IgD-negative memory B cell (primary cell): Measurements from ENCODE around the gene KCNIP1. TPM values are rescaled to one million over a fixed set of nuclear protein-coding genes. Genes with fewer than 3 reads are reported as not detected.
A peak's percentile ranks its signal among the peaks of the same experiment; 100 is the strongest.

Experiments
- H3K27ac Mint-ChIP-seq, 3 donors: one replicate each; pipeline ENCODE4 v1.8.0; 2020 to 2022; ENCODE audit warnings: mild to moderate bottlenecking in 3 of 3, mixed read lengths in 3 of 3, moderate library complexity in 1 of 3
- H3K27me3 Mint-ChIP-seq: one replicate; pipeline ENCODE4 v1.8.0; 2021; ENCODE audit warnings: mixed read lengths
- H3K36me3 Mint-ChIP-seq: one replicate; pipeline ENCODE4 v1.8.0; 2020; ENCODE audit warnings: mild to moderate bottlenecking, mixed read lengths
- H3K4me1 Mint-ChIP-seq, 3 donors: one replicate each; pipeline ENCODE4 v1.8.0; 2020 to 2022; ENCODE audit warnings: mixed read lengths in 3 of 3, mild to moderate bottlenecking in 1 of 3
- H3K4me3 Mint-ChIP-seq, 4 donors: one replicate each; pipeline ENCODE4 v1.8.0; 2020 to 2022; ENCODE audit warnings: mild to moderate bottlenecking in 4 of 4, mixed read lengths in 4 of 4, moderate library complexity in 3 of 4
- H3K9me3 Mint-ChIP-seq, 3 donors: one replicate each; pipeline ENCODE4 v1.8.0; 2020 to 2021; ENCODE audit warnings: mixed read lengths in 3 of 3, mild to moderate bottlenecking in 1 of 3
- polyA plus RNA-seq: library from polyadenylated mRNA; unstranded; fragments of 300-500 nt; fragmentation: Illumina TruSeq; gene quantifications from one replicate; pipeline ENCODE4 v1.2.3, GENCODE V29; 2021

The KCNIP1 gene
- polyA plus RNA-seq, 1 donor from 2014 or later, result not detected

DNA sequence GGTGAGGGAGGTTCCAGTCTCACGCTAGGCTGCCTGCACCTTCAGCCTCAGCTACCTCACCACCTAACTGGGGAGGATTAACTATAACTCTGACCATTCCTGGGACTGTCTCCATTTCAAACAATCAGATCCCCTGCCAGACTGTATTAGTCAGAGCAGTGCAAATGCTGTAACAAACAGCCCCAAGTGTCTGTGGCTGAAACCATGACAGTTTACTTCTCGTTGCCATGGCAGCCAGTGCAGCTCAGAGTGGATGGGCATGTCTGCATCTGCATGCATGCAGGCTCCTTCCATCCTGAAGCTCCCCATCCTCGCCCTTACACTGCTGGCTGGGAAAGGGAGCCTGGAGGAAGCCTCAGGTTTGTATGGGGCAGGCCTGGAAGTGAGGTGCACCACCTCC, 86.7 kb downstream of the KCNIP1 start:
- peaks cover 10% of the 10 kb centered on the region for H3K27me3 Mint-ChIP-seq
- no peaks in the 10 kb centered on the region for H3K4me1 Mint-ChIP-seq
- no peaks in the 10 kb centered on the region for H3K36me3 Mint-ChIP-seq
- no peak overlapping the region for H3K27ac Mint-ChIP-seq
- no peak overlapping the region for H3K4me3 Mint-ChIP-seq
- peaks cover 0 to 7% (median 2%) of the 10 kb centered on the region in 3 donors for H3K9me3 Mint-ChIP-seq

DNA sequence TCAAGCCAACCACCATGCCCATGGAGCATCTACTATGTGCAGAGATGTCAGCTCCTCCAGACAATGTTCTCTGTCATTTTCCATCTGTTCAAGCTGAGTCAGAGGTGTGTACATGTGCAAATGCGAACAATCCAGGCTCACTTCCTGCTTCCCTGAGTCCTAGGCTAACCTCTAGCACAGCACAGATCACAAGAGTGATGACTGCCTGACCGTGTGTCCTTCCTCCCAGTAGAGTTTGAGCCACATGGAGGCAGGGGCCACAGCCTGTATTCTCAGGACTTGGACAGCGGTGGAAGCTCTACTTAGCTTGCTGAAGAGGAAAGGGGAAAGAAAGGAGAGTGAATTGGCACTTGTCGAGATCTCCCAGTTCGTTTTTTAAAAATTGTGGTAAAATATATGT, 87.2 kb downstream of the KCNIP1 start:
- Mint-ChIP-seq H3K9me3 (peaks cover 0 to 7% (median 2%) of the 10 kb centered on the region in 3 donors), H3K27ac (no peak overlapping the region)

DNA sequence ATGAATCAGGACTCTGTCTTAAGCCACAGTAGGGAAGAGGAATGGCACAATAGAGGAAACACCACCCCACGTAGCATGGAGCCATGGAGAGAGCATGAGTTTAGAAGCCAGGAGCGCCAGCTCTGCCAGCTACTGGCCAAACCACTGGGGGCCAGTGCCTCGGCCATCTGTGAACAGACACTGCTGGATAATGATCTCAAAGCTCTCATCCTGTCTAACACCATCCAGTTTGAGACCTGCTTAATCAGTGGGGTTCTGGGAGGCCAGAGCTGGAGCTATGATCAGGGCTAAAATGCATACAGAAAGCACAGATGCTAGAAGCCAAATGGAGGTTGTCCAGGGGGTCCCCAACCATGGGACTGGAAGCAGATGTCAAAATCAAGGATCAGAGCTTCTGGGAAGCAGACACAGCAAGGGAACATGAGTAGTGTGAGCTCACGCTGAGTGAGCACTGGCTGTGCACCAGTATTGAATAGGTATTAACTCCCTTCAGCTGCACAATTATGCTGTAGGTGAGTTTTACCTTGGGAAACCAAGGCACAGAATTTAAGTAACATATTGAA, 92.7 kb downstream of the KCNIP1 start:
- Mint-ChIP-seq H3K27me3 (peaks cover 30% of the 10 kb centered on the region), H3K4me1 (no peaks in the 10 kb centered on the region), H3K9me3 (peaks cover 0 to 2% (median 0%) of the 10 kb centered on the region in 3 donors), H3K36me3 (no peaks in the 10 kb centered on the region), H3K27ac (no peak overlapping the region), H3K4me3 (no peak overlapping the region)

More for the DNA sequence above, 87.2 kb downstream of the KCNIP1 start:
- Mint-ChIP-seq H3K27me3 (peaks cover 11% of the 10 kb centered on the region), H3K36me3 (no peaks in the 10 kb centered on the region), H3K4me1 (no peaks in the 10 kb centered on the region), H3K4me3 (no peak overlapping the region)

DNA sequence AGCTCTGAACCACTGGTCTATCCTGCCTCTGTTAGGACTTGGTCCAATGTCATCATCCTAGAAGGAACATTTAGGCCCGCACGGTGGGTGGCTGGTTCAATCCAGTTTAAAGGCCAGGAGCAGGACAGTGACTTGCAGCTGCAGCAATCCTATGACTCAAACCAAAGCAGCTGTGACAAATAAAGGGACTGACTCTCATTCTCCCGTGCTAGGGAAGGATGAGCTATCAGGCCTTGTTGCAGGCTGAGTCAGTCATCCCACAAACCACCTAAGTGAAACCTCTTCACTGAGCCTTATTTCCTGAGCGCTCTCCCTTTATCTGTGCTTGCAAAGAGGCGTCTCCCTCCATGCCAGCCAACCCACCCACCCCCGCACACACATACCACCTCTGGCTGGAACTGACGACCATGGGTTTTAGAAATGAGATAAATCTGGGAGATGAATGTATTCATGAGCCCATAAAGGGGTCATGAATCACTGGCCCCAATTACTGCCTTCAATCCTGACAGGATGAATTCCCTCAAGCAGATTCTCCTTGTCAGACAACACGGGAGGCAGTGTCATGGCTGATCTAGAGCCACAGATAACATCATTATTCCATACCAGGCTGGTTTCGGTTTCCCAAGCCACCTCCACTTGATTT, 93.4 kb downstream of the KCNIP1 start:
- Mint-ChIP-seq H3K27me3 (peaks cover 30% of the 10 kb centered on the region), H3K36me3 (no peaks in the 10 kb centered on the region), H3K4me3 (no peak overlapping the region), H3K27ac (no peak overlapping the region), H3K9me3 (peaks cover 0 to 2% (median 0%) of the 10 kb centered on the region in 3 donors), H3K4me1 (no peaks in the 10 kb centered on the region)

DNA sequence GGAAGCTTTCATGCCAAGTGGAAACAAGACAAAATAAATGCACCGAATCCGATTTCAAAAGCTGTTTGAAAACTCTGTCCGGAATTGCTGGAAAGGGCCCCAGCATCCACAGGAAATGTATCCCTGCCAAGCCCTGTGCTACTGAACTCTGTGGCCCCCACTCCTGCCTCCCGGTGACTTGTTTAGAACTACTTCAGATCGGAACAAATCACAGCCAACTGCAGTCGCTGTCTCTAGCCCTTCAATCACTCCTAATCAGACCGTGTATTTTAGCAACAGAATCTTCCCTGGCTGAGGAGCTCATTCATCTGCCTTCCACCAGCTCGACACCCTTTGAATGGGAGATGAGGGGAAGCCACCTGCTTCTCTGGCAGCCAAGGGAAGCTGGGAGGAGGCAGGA, 94.1 kb downstream of the KCNIP1 start:
- H3K27me3 Mint-ChIP-seq, result peaks cover 30% of the 10 kb centered on the region
- no peaks in the 10 kb centered on the region for H3K4me1 Mint-ChIP-seq
- H3K4me3 Mint-ChIP-seq, result no peak overlapping the region
- peaks cover 0 to 2% (median 0%) of the 10 kb centered on the region in 3 donors for H3K9me3 Mint-ChIP-seq
- H3K27ac Mint-ChIP-seq, result no peak overlapping the region
- no peaks in the 10 kb centered on the region for H3K36me3 Mint-ChIP-seq

DNA sequence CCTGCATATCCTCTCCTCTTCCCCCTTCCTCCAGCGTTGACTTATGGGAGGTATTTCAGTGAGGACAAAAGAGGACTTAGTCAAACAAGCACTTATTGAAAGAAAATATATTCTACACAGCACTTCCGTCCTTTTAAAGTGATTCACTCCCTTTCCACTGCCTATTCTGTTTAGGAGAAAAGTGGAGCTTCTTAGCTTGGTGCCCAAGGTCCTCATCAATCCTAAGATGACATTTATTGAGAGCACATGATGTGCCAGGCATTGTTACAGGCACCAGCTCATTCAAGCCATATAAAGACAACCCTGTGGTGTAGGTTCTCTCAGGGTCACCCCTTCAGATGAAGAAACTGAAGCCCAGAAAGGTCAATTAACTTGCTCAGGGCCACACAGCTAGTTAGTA, 95.9 kb downstream of the KCNIP1 start:
- Mint-ChIP-seq H3K27me3 (peaks cover 33% of the 10 kb centered on the region), H3K27ac (no peak overlapping the region)

DNA sequence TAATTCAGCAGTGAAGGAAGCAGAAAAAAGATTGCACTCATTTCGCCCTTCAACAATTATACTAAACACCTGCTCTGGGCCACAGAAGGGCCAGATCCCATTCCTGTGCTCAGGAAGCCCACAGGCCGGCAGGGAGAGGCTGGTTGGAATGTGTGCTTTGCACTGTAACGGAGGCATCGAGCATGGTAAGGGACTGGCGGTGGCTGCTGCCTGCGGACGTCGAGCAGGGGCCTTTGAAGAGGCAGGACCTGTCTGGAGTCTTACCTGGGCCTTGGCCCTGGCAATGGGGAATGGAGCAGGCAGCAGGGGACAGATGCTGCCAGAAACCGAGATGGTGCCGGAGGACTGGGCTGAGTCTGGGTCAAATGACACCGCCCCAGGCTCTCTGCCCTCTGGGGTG, 97.8 kb downstream of the KCNIP1 start:
- Mint-ChIP-seq H3K4me3 (no peak overlapping the region), H3K27ac (no peak overlapping the region), H3K36me3 (no peaks in the 10 kb centered on the region), H3K4me1 (no peaks in the 10 kb centered on the region), H3K9me3 (peaks cover 0 to 4% (median 0%) of the 10 kb centered on the region in 3 donors), H3K27me3 (peaks cover 29% of the 10 kb centered on the region)

More for the DNA sequence above, 95.9 kb downstream of the KCNIP1 start:
- Mint-ChIP-seq H3K9me3 (peaks cover 0 to 4% (median 0%) of the 10 kb centered on the region in 3 donors), H3K4me3 (no peak overlapping the region), H3K36me3 (no peaks in the 10 kb centered on the region), H3K4me1 (no peaks in the 10 kb centered on the region)

DNA sequence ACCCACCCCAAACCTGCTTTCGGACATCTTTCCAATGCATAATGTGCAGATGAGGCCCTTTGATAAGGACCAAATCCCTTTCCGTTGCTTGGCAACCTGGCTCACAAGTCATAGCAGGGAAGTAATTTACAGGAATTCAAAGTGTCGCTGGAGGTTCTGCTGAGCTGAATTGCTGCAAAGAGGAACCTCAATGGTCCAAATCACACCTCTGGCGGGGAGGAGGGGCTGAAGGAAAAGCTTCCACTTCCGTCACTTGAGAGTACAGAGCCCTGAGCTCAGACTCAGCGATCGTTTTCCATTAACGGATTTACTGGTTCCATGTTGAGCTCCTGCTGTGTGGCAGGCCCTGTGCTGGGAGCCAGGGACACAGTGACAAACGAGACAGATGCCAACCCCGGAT, 99.3 kb downstream of the KCNIP1 start:
- no peaks in the 10 kb centered on the region for H3K36me3 Mint-ChIP-seq
- no peak overlapping the region for H3K27ac Mint-ChIP-seq
- peaks cover 27% of the 10 kb centered on the region for H3K27me3 Mint-ChIP-seq
- H3K4me1 Mint-ChIP-seq, result no peaks in the 10 kb centered on the region
- peaks cover 0 to 4% (median 0%) of the 10 kb centered on the region in 3 donors for H3K9me3 Mint-ChIP-seq
- H3K4me3 Mint-ChIP-seq, result no peak overlapping the region

DNA sequence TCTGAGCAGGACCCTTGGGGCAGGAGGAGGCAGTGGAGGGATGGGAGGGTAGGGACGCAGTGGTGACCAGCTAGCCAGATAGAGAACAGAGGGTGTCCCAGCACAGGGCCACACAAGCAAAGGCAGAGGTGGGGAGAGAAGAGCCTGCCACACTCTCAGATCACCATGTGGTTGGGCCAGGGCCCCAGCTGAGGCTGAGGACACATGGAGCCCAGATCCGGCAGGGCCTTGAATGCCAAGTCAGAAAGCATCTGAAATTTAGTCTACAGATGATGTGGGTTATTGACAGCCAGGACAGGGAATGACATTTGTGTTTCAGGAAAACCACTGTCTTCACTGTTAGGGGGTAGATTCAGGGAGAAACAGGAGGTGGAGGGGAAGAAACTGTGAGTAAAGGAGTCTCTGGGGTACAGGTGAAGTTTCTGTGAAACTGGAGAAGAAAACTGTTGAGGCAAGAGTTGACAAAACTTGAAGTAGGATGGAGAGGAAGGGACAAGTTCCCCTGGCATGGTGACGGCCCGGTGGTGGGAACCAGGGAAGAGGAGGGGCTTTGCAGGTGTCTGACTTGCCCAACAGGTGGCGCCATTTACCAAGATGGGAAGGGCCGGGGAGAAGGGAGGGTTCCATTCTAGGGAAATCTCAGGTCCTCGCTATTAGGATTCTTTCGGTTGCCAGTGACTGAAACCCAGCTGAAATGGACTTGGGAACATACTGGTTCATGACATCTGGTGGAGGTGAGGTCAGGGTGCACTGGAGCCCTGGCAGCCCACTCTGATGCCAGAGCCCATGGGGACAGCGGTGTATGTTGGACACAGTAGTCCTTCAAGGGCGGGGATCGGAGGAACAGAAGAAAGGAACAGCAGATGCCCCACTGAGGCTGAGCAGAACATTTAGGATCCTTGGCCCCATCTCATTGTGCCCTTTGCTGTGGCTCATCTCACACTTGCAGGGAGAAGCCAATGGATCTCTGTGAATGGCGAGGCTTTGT, 100.1 kb downstream of the KCNIP1 start:
- peaks cover 22% of the 10 kb centered on the region for H3K27me3 Mint-ChIP-seq
- no peak overlapping the region for H3K4me3 Mint-ChIP-seq
- H3K9me3 Mint-ChIP-seq, result peaks cover 0 to 4% (median 0%) of the 10 kb centered on the region in 3 donors
- H3K27ac Mint-ChIP-seq, result no peak overlapping the region
- no peaks in the 10 kb centered on the region for H3K4me1 Mint-ChIP-seq
- H3K36me3 Mint-ChIP-seq, result no peaks in the 10 kb centered on the region

DNA sequence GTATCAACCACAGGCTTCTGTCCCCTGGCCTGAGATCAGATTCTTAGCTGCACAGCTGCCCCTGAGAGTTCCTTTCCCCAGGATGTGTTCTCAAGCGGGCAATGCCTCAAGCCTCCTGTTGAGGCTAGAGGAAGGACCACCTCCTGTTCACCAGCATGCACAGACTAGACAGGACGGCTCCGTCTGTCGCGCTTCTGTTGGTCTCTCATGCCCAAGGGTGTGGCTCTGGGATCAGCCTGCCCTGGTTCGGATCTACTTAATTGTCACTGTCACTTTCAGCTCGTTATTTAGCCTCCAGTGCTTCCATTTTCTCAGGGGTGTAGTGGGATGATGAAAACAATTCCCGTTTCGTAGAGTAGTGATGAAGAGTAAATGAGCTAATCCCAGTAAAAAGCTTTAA, 103.1 kb downstream of the KCNIP1 start:
- Mint-ChIP-seq H3K4me1 (no peaks in the 10 kb centered on the region), H3K9me3 (peaks cover 0 to 1% (median 0%) of the 10 kb centered on the region in 3 donors), H3K4me3 (no peak overlapping the region), H3K27ac (peak overlapping the region in 1 of 3 donors; percentile 78), H3K27me3 (peaks cover 14% of the 10 kb centered on the region), H3K36me3 (no peaks in the 10 kb centered on the region)

DNA sequence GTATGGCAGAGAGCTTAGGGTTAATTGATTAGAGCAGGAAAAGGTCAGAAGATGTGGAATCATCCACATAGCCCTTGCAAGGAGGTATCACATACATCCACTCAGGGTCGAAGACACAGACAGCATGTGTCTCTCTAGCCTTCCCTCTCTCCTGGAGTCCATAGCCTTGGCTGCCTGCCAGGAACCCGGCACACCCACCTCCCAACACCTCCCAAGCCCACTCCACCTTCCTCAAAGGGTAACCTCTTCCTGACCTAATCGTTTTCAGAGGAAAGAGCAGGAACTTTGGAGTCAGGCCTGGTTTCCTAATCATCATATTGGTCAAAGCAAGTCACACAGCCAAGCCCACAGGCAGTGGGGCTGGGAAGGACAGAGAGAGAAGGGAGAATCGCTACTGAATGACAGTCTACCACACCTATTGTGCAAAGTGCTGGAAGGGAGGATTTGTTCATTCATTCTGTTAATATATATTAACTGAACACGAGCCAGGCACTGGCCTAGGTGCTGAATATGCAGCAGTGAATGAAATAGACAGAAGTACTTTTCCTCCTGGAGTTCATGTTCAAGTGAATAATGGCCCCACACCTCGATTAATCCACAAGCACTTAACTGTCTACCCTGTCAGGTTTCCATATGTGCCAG, 107.8 kb downstream of the KCNIP1 start:
- H3K27me3 Mint-ChIP-seq, result peaks cover 8% of the 10 kb centered on the region
- H3K36me3 Mint-ChIP-seq, result peaks cover 3% of the 10 kb centered on the region
- H3K4me3 Mint-ChIP-seq, result no peak overlapping the region
- no peaks in the 10 kb centered on the region for H3K4me1 Mint-ChIP-seq
- H3K27ac Mint-ChIP-seq, result no peak overlapping the region
- H3K9me3 Mint-ChIP-seq, result no peaks in the 10 kb centered on the region

DNA sequence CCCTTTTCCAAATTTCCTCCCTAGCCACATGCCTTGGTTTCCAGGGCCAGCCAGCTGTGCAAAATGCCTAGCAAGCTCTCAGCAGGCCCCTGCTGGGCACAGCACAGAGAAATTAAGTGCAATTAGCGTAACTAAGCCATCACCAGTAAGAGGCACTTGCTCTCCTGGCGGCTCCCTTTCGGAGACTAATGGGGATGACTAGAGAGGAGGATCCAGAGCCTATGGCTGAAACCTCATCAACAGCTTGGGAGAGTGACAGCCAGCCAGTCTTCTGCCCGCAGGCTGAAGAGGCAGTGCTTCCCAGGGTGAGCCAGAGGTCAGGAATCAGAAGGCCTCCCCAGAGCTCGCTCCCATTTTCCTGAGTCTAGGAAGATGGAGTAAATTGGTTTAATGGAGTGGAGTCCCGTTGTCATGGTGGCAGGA, 108.4 kb downstream of the KCNIP1 start:
- no peak overlapping the region for H3K4me3 Mint-ChIP-seq
- peaks cover 3% of the 10 kb centered on the region for H3K27me3 Mint-ChIP-seq

DNA sequence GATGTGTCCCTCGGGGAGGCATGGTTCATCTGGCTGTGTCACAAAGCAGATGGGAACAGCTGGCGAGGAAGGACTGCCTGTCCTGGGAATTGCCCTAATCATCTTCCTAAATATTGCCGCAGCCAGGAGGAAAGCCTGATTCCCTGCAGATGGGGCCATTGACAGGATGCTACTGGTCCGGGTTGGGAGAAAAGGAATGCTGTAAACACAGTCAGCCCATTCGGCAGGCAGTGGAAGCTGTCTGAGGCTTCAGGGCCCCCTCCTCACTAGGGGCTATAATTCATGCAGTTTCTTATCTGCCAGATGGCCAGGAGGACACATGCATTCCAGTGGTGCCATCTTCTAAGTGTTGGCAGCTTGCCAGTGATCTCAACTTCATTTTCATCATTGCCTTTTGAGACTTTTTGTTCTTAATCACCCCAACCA, 110.3 kb downstream of the KCNIP1 start:
- H3K9me3 Mint-ChIP-seq, result no peaks in the 10 kb centered on the region
- peaks cover 3% of the 10 kb centered on the region for H3K36me3 Mint-ChIP-seq
- H3K27me3 Mint-ChIP-seq, result peaks cover 7% of the 10 kb centered on the region

More for the DNA sequence above, 108.4 kb downstream of the KCNIP1 start:
- no peaks in the 10 kb centered on the region for H3K4me1 Mint-ChIP-seq
- peaks cover 3% of the 10 kb centered on the region for H3K36me3 Mint-ChIP-seq
- H3K27ac Mint-ChIP-seq, result no peak overlapping the region
- no peaks in the 10 kb centered on the region for H3K9me3 Mint-ChIP-seq

DNA sequence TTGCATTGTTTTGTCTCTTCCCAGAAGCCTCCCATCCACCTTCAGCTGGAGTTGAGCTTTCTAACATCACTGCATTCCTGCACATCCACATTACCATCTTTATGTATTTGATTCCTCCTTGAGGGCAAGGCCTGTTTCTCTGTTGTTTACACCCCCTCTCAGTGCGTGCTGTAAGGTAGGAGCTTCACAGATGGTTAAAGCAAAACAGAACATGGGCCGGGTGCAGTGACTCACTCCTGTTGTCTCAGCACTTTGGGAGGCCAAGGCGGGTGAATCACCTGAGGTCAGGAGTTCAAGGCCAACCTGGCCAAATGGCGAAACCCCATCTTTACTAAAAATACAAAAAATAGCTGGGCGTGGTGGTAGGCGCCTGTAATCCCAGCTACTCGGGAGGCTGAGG, 110.9 kb downstream of the KCNIP1 start:
- Mint-ChIP-seq H3K27ac (no peak overlapping the region), H3K4me1 (peaks cover 0 to 3% (median 0%) of the 10 kb centered on the region in 3 donors), H3K4me3 (no peak overlapping the region), H3K36me3 (peaks cover 3% of the 10 kb centered on the region), H3K27me3 (peaks cover 7% of the 10 kb centered on the region), H3K9me3 (no peaks in the 10 kb centered on the region)

More for the DNA sequence above, 110.3 kb downstream of the KCNIP1 start:
- Mint-ChIP-seq H3K4me1 (peaks cover 0 to 3% (median 0%) of the 10 kb centered on the region in 3 donors), H3K4me3 (no peak overlapping the region), H3K27ac (no peak overlapping the region)
